Ascending aorta (tissue), 2 donors: ENCODE results near the gene ABHD2. TPM values are rescaled to one million over a fixed set of nuclear protein-coding genes. Genes with fewer than 3 reads are reported as not detected.
A peak's percentile ranks its signal among the peaks of the same experiment; 100 is the strongest.

Experiments
- DNase-seq, 2 donors: peaks; one replicate each; pipeline ENCODE4 v3.0.0-alpha.2; 2019; ENCODE audit warnings: low spot score in 2 of 2
- H3K27ac ChIP-seq, 2 donors: fragments of 200-600 bp; sonication (generic); one replicate each; pipeline ENCODE4 v1.5.1; 2016 to 2017; ENCODE audit warnings: mild to moderate bottlenecking in 1 of 2
- H3K27me3 ChIP-seq: fragments of 200-600 bp; sonication (generic); one replicate; pipeline ENCODE4 v1.5.1; 2017
- H3K36me3 ChIP-seq, 2 donors: fragments of 200-600 bp; sonication (generic); one replicate each; pipeline ENCODE4 v1.5.1; 2016
- H3K4me1 ChIP-seq, 2 donors: fragments of 200-600 bp; sonication (generic); one replicate each; pipeline ENCODE4 v1.5.1; 2016 to 2017; ENCODE audit warnings: mild to moderate bottlenecking in 1 of 2
- H3K4me3 ChIP-seq, 2 donors: fragments of 200-600 bp; sonication (generic); one replicate each; pipeline ENCODE4 v1.5.1; 2016 to 2017; ENCODE audit warnings: mild to moderate bottlenecking in 1 of 2
- H3K9me3 ChIP-seq, 2 donors: fragments of 200-600 bp; sonication (generic); one replicate each; pipeline ENCODE4 v1.5.1; 2016
- CTCF ChIP-seq, 3 experiments: fragments of 200-600 bp in 2 of 3; fragments of 450-650 bp in 1 of 3; sonication (generic) in 2 of 3; IDR thresholded peaks; one replicate each; pipeline ENCODE4 v1.5.1; 2016 to 2019; ENCODE audit warnings: antibody characterized with exemption in 3 of 3, mild to moderate bottlenecking in 1 of 3, moderate library complexity in 1 of 3
- intact Hi-C: fragments of 100-400 bp; cut with DNase I; formaldehyde crosslinking; loops from one replicate; pipeline ENCODE4 v1.15.1; 2023
- total RNA-seq: library from RNA; depleted of rRNA; stranded (reverse); fragments of >200 nt; gene quantifications from one replicate; pipeline ENCODE4 v1.1.0, GENCODE V29; 2016

The ABHD2 gene
- total RNA-seq, 1 donor from 2014 or later, result 228 TPM

GRCh38 chr15:89110060-89110459 is 21.8 kb downstream of the ABHD2 start:
- no peak for DNase-seq
- peaks cover 0 to 5% of the 10 kb centered on the region in 2 donors for H3K36me3 ChIP-seq
- H3K27ac ChIP-seq, result peak overlapping the region; percentile 93 to 96
- intact Hi-C loops, result no loop called here
- no peaks in the 10 kb centered on the region for H3K9me3 ChIP-seq
- no peaks in the 10 kb centered on the region for H3K27me3 ChIP-seq
- no peak for TF ChIP-seq CTCF (IDR thresholded peaks at IDR 0.05)
- H3K4me3 ChIP-seq, result no peak overlapping the region
- H3K4me1 ChIP-seq, result peaks cover 11 to 66% of the 10 kb centered on the region in 2 donors

- TF ChIP-seq CTCF (IDR thresholded peaks at IDR 0.05), result no peak
- Histone ChIP-seq H3K4me3 (no peak overlapping the region), H3K27ac (peak overlapping the region; percentile 93 to 96), H3K4me1 (peaks cover 10 to 69% of the 10 kb centered on the region in 2 donors), H3K9me3 (no peaks in the 10 kb centered on the region), H3K36me3 (peaks cover under 1 to 8% of the 10 kb centered on the region in 2 donors), H3K27me3 (no peaks in the 10 kb centered on the region)
- intact Hi-C loops, result no loop called here
- DNase-seq, result no peak
Observed at GRCh38 chr15:89111352-89111751, 23.1 kb downstream of the ABHD2 start.

- no peak for DNase-seq
- Histone ChIP-seq H3K27ac (peak overlapping the region; percentile 93 to 96), H3K27me3 (no peaks in the 10 kb centered on the region), H3K4me1 (peaks cover 10 to 72% of the 10 kb centered on the region in 2 donors), H3K36me3 (peaks cover 7 to 14% of the 10 kb centered on the region in 2 donors), H3K9me3 (no peaks in the 10 kb centered on the region), H3K4me3 (no peak overlapping the region)
- no peak for TF ChIP-seq CTCF (IDR thresholded peaks at IDR 0.05)
- intact Hi-C loops, result no loop called here
Observed at GRCh38 chr15:89111961-89112340, 23.7 kb downstream of the ABHD2 start.

- Histone ChIP-seq H3K27me3 (no peaks in the 10 kb centered on the region), H3K36me3 (peaks cover 12 to 19% of the 10 kb centered on the region in 2 donors), H3K27ac (peak overlapping the region; percentile 93 to 96), H3K4me1 (peaks cover 10 to 70% of the 10 kb centered on the region in 2 donors), H3K9me3 (no peaks in the 10 kb centered on the region), H3K4me3 (no peak overlapping the region)
- peak in 1 of 2 donors; percentile 88 for DNase-seq
- TF ChIP-seq CTCF (IDR thresholded peaks at IDR 0.05), result no peak
- intact Hi-C loops, result no loop called here
Observed at GRCh38 chr15:89112341-89112971, 24.2 kb downstream of the ABHD2 start.

- intact Hi-C loops, result no loop called here
- H3K9me3 ChIP-seq, result no peaks in the 10 kb centered on the region
- H3K4me3 ChIP-seq, result no peak overlapping the region
- peak overlapping the region; percentile 93 to 96 for H3K27ac ChIP-seq
- H3K36me3 ChIP-seq, result peaks cover 19 to 24% of the 10 kb centered on the region in 2 donors
- peaks cover 10 to 76% of the 10 kb centered on the region in 2 donors for H3K4me1 ChIP-seq
- no peaks in the 10 kb centered on the region for H3K27me3 ChIP-seq
- DNase-seq, result no peak
- no peak for TF ChIP-seq CTCF (IDR thresholded peaks at IDR 0.05)
Observed at GRCh38 chr15:89113296-89114024, 25.2 kb downstream of the ABHD2 start.
